ENCODE data around the gene ABCC11.

DNA sequence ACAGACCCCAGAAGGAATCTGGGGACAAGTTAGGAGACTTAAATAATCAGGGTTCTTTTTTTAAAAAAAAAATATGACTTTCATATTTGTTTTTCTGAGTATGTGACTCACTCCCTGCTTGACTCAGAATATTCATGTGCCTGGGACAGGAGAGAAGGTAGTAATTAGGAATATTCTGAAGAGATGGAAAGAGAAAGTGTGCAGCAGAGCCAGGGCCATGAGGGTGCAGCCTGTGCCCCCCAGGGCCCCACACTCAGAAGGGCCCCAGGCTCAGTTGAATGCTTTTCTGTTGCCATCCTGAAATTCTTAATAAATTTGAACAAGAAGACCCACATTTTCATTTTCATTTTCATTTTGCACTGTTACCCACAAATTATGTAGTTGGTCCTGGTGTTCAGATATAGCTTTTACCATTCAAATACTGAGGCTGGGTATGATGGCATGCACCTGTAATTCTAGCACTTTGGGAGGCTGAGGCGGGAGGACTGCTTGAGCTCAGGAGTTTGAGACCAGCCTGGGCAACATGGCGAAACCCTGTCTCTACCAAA is 14.8 kb downstream of the ABCC11 start:
- TF ChIP-seq CTCF (IDR thresholded peaks at IDR 0.05) (no peak), POLR2A (IDR thresholded peaks at IDR 0.05) (no peak)

Data from right lobe of liver (tissue), 4 donors.